HCT116 (cell line): ENCODE results near the gene CAPZB. TPM values are rescaled to one million over a fixed set of nuclear protein-coding genes. Genes with fewer than 3 reads are reported as not detected.

Source experiments
- ATAC-seq: fragments of 200-7000 bp; cut with Tn5 transposase; 2 replicates; pipeline ENCODE4 v1.9.1; 2020; ENCODE audit warnings: mild to moderate bottlenecking, moderate library complexity
- BruUV-seq: library from RNA; stranded (reverse); fragments of 400-500 nt; replicated peaks from 2 replicates; lab custom pipeline; 2021; lab: Mats Ljungman, UMichigan
- CTCF ChIA-PET: fragments of 300-600 bp; sonication (Branson Sonifier 250); formaldehyde crosslinking; loops from one replicate; lab custom pipeline; 2021; ENCODE audit warnings: antibody characterized with exemption; lab: Charles Lee
- POLR2A ChIA-PET: fragments of 300-600, 350-600 bp; sonication (Branson Sonifier 250); formaldehyde crosslinking; loops from one replicate; lab custom pipeline; 2021; ENCODE audit warnings: antibody characterized with exemption; lab: Charles Lee
- RAD21 ChIA-PET, 2 experiments: fragments of 300-600 bp; sonication (Branson Sonifier 250); formaldehyde crosslinking; loops; one replicate each; lab custom pipeline; 2023; ENCODE audit warnings: low total read pairs in 2 of 2; ENCODE audit not compliant: uncharacterized antibody in 2 of 2, unreplicated experiment in 2 of 2, low non-redundant PET in 1 of 2; lab: Charles Lee
- DNase-seq: peaks from one replicate; pipeline ENCODE4 v3.0.0-alpha.2; 2010; ENCODE audit warnings: low read depth, low spot score
- H2AFZ ChIP-seq: fragments of 200-600 bp; shearing (Covaris generic), sonication (generic); 2 replicates; pipeline ENCODE4 v1.6.1; 2017; ENCODE audit warnings: low read depth, mixed run types, mixed read lengths, antibody characterized with exemption, low read length; ENCODE audit not compliant: poor library complexity, severe bottlenecking
- H3K27ac ChIP-seq: 2 replicates; pipeline ENCODE4 v1.5.1; 2012; ENCODE audit warnings: low read depth, low read length
- H3K27me3 ChIP-seq: fragments of 200-600 bp; sonication (generic); 2 replicates; pipeline ENCODE4 v1.6.1; 2016; ENCODE audit warnings: mixed run types, low read length, mixed read lengths; ENCODE audit not compliant: insufficient read depth
- H3K36me3 ChIP-seq, 2 experiments: fragments of 200-500 bp in 1 of 2; fragments of 200-600 bp in 1 of 2; sonication (Bioruptor generic) in 1 of 2; sonication (generic) in 1 of 2; 2 replicates each; pipeline versions ENCODE4 v1.5.1 to v1.6.1; 2014 to 2016; ENCODE audit warnings: low read length in 2 of 2, inconsistent platforms in 1 of 2, mixed read lengths in 1 of 2, mixed run types in 1 of 2; ENCODE audit not compliant: insufficient read depth in 2 of 2, control insufficient read depth in 1 of 2
- H3K4me1 ChIP-seq, 2 experiments: fragments of 200-600 bp in 1 of 2; sonication (generic) in 1 of 2; 2 replicates each; pipeline versions ENCODE4 v1.5.1 to v1.6.1; 2012 to 2017; ENCODE audit warnings: low read length in 2 of 2, inconsistent platforms in 1 of 2, mild to moderate bottlenecking in 1 of 2, mixed read lengths in 1 of 2, mixed run types in 1 of 2, moderate library complexity in 1 of 2; ENCODE audit not compliant: insufficient read depth in 2 of 2, control insufficient read depth in 1 of 2
- H3K4me2 ChIP-seq: fragments of 200-600 bp; sonication (generic); 2 replicates; pipeline ENCODE4 v1.6.1; 2017; ENCODE audit warnings: mixed run types, low read length, mixed read lengths
- H3K4me3 ChIP-seq, 2 experiments: fragments of 200-600 bp in 1 of 2; sonication (generic) in 1 of 2; replicated peaks in 1 of 2; 2 replicates each; pipeline ENCODE4 v1.5.1; 2011 to 2016; ENCODE audit warnings: low read length in 2 of 2, control low read depth in 1 of 2, low read depth in 1 of 2, mild to moderate bottlenecking in 1 of 2, mixed read lengths in 1 of 2, mixed run types in 1 of 2
- H3K79me2 ChIP-seq: fragments of 200-600 bp; sonication (generic); 2 replicates; pipeline ENCODE4 v1.6.1; 2017; ENCODE audit warnings: mild to moderate bottlenecking, mixed run types, low read length, moderate library complexity, mixed read lengths; ENCODE audit not compliant: insufficient read depth
- H3K9ac ChIP-seq: fragments of 200-600 bp; sonication (generic); 2 replicates; pipeline ENCODE4 v1.6.1; 2016; ENCODE audit warnings: low read length, mixed read lengths
- H3K9me2 ChIP-seq: fragments of 200-600 bp; sonication (generic), shearing (Covaris generic); 2 replicates; pipeline ENCODE4 v1.6.1; 2017; ENCODE audit warnings: mixed run types, mild to moderate bottlenecking, moderate library complexity; ENCODE audit not compliant: insufficient read depth
- H3K9me3 ChIP-seq, 2 experiments: fragments of 200-500 bp in 1 of 2; fragments of 200-600 bp in 1 of 2; sonication (Bioruptor generic) in 1 of 2; sonication (generic) in 1 of 2; 2 replicates each; pipeline ENCODE4 v1.6.1; 2014 to 2017; ENCODE audit warnings: low read length in 2 of 2, mixed read lengths in 2 of 2, inconsistent platforms in 1 of 2, low read depth in 1 of 2, mild to moderate bottlenecking in 1 of 2, mixed run types in 1 of 2, moderate library complexity in 1 of 2; ENCODE audit not compliant: control insufficient read depth in 1 of 2, insufficient read depth in 1 of 2
- H4K20me1 ChIP-seq: fragments of 200-600 bp; sonication (generic), shearing (Covaris generic); 2 replicates; pipeline ENCODE4 v1.6.1; 2017; ENCODE audit warnings: mixed run types, mild to moderate bottlenecking, moderate library complexity; ENCODE audit not compliant: insufficient read depth
- CTCF ChIP-seq, 3 experiments: fragments of 200-600 bp in 1 of 3; sonication (generic) in 1 of 3; IDR thresholded peaks in 2 of 3; conservative IDR thresholded peaks in 1 of 3; 2 replicates each; pipeline ENCODE4 v1.5.1; 2012 to 2017; ENCODE audit warnings: low read depth in 2 of 3, low read length in 2 of 3, antibody characterized with exemption in 1 of 3, borderline replicate concordance in 1 of 3, control low read depth in 1 of 3, mild to moderate bottlenecking in 1 of 3, mixed read lengths in 1 of 3, mixed run types in 1 of 3, moderate library complexity in 1 of 3; ENCODE audit not compliant: insufficient read depth in 1 of 3
- ZBTB33 ChIP-seq: IDR thresholded peaks from 2 replicates; pipeline ENCODE4 v1.6.1; 2011; ENCODE audit warnings: mild to moderate bottlenecking, low read length, moderate library complexity; ENCODE audit not compliant: insufficient replicate concordance; ENCODE audit errors: extremely low read depth
- intact Hi-C: fragments of 100-400 bp; cut with micrococcal nuclease; formaldehyde crosslinking; loops from 2 replicates; pipeline ENCODE4 v1.10.0; 2022
- total RNA-seq: library from RNA; stranded (reverse); gene quantifications from one replicate; pipeline ENCODE4 v1.2.1, GENCODE V29; 2021; ENCODE audit not compliant: unreplicated experiment

Gene CAPZB
- total RNA-seq, 1 experiment from 2014 or later: 203 TPM

- POLR2A ChIA-PET: no interaction called here
These were observed 39.7 kb downstream of the CAPZB start for GRCh38 chr1:19445417-19446342.

More at GRCh38 chr1:19445417-19446342, 39.7 kb downstream of the CAPZB start:
- TF ChIP-seq ZBTB33 (no peak), CTCF (IDR thresholded peaks at IDR 0.05 in 2 of 3, conservative IDR thresholded peaks at IDR 0.05 in 1 of 3; ENCODE audit: borderline replicate concordance in 1 of 3, insufficient read depth in 1 of 3, low read depth in 2 of 3, low read length in 2 of 3) (peak in 1 of 3 experiments; percentile 46; a peak in 2 of 6 replicates)
- TF ChIP-seq, all 23 proteins: peak for 1
- no peak overlapping the region for H3K9ac ChIP-seq
- no peaks in the 10 kb centered on the region for H3K9me2 ChIP-seq
- H3K9me3 ChIP-seq: no peaks in the 10 kb centered on the region
- intact Hi-C loops: no loop called here
- H2AFZ ChIP-seq: no peak overlapping the region
- peaks cover 8% of the 10 kb centered on the region; the same call in 1 of the 2 replicates for H4K20me1 ChIP-seq
- CTCF ChIA-PET: interaction anchor here (1.5 kb wide), 1 partner anchor 136 kb away, joined by 3 read pairs; no protein-coding TSS in a partner anchor
- no TSS peak for BruUV-seq
- peak overlapping the region; percentile 24; the same call in 1 of the 2 replicates for H3K4me2 ChIP-seq
- DNase-seq (no peak), ATAC-seq (peak; percentile 75)
- H3K4me1 ChIP-seq: peaks cover 27 to 57% of the 10 kb centered on the region in 2 experiments
- no peaks in the 10 kb centered on the region for H3K27me3 ChIP-seq
- no peak overlapping the region for H3K4me3 ChIP-seq
- H3K36me3 ChIP-seq: peaks cover 0 to 7% of the 10 kb centered on the region in 2 experiments; a peak in 1 of 4 replicates
- H3K27ac ChIP-seq: no peak overlapping the region
- H3K79me2 ChIP-seq: peaks cover 92% of the 10 kb centered on the region
- RAD21 ChIA-PET: no interaction called here
